Prostate gland (tissue), 2 donors: ENCODE measurements around the gene FBN2. TPM values are rescaled to one million over a fixed set of nuclear protein-coding genes. Genes with fewer than 3 reads are reported as not detected.

ENCODE experiments used
- DNase-seq: peaks from one replicate; pipeline ENCODE4 v3.0.0-alpha.2; 2019; ENCODE audit warnings: low spot score
- H3K27ac ChIP-seq, 2 donors: fragments of 200-600 bp; sonication (generic); 2 replicates each; pipeline ENCODE4 v1.5.1; 2017 to 2019
- H3K27me3 ChIP-seq: fragments of 200-600 bp; sonication (generic); replicated peaks from 2 replicates; pipeline ENCODE4 v1.5.1; 2019; ENCODE audit not compliant: insufficient read depth
- H3K36me3 ChIP-seq, 2 donors: fragments of 200-600 bp; sonication (generic); 1 replicate in 1 of 2; 2 replicates in 1 of 2; pipeline versions ENCODE4 v1.5.1 to v1.8.1; 2017 to 2019
- H3K4me1 ChIP-seq: fragments of 200-600 bp; sonication (generic); replicated peaks from 2 replicates; pipeline ENCODE4 v1.5.1; 2019
- H3K4me3 ChIP-seq, 2 donors: fragments of 200-600 bp; sonication (generic); 2 replicates each; pipeline ENCODE4 v1.5.1; 2017 to 2019
- H3K9me3 ChIP-seq: fragments of 200-600 bp; sonication (generic); 2 replicates; pipeline ENCODE4 v1.5.1; 2017
- POLR2A ChIP-seq: fragments of 450-650 bp; IDR thresholded peaks from one replicate; pipeline ENCODE4 v1.6.1; 2016; ENCODE audit warnings: antibody characterized with exemption, mild to moderate bottlenecking
- POLR2AphosphoS5 ChIP-seq: sonication (generic); formaldehyde crosslinking; IDR thresholded peaks from one replicate; pipeline ENCODE4 v1.6.1; 2017; ENCODE audit warnings: antibody characterized with exemption
- WGBS: methylation state at CpG from one replicate; pipeline ENCODE4 v1.1.5; 2018; 5-methylcytosine and 5-hydroxymethylcytosine counted together
- intact Hi-C: fragments of 100-400 bp; cut with DNase I; formaldehyde crosslinking; loops from one replicate; pipeline ENCODE4 v1.14.2; 2022
- total RNA-seq, 2 donors: library from RNA; depleted of rRNA; stranded (reverse); fragments of >200 nt; gene quantifications; one replicate each; pipeline ENCODE4 v1.1.0, GENCODE V29; 2016
- TF ChIP-seq, protein P1 (sequence below), 4 experiments: fragments of 200-600 bp in 2 of 4; fragments of 450-650 bp in 2 of 4; sonication (generic) in 2 of 4; IDR thresholded peaks; 1 replicate in 3 of 4; 2 replicates in 1 of 4; pipeline ENCODE4 v1.5.1; 2016 to 2019; ENCODE audit warnings: antibody characterized with exemption in 4 of 4, mild to moderate bottlenecking in 2 of 4, moderate library complexity in 2 of 4

Gene FBN2
- total RNA-seq, 2 donors from 2014 or later: 0.82 to 6.6 TPM

DNA sequence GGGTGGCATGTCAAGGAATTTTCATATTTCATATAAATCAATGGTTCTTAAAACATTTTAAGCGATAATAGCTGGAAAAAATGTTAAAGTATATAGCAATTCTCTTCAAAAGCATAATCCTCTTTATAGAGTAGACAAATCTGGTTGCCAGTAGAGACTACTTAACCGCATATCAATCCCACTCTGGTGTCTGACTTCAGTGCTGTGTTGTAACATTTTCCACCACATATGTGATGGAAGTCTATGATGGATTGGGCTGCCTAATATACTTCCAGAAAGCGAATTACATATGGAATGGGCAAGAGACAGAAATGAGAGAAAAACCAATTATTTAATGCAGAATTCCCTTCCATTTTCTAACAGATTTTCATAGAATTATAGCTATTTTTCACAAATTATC lies 54.3 kb downstream of the FBN2 start:
- Histone ChIP-seq H3K27me3 (no peaks in the 10 kb centered on the region), H3K4me3 (no peak overlapping the region), H3K36me3 (no peaks in the 10 kb centered on the region), H3K27ac (no peak overlapping the region), H3K9me3 (no peaks in the 10 kb centered on the region), H3K4me1 (no peaks in the 10 kb centered on the region)
- WGBS: 93% methylated on average over 3 of the region's 3 CpGs
- no peak for DNase-seq
- intact Hi-C loops: no loop called here
- no peak for TF ChIP-seq POLR2AphosphoS5
- no peak for TF ChIP-seq POLR2A
- TF ChIP-seq, protein P1, sequence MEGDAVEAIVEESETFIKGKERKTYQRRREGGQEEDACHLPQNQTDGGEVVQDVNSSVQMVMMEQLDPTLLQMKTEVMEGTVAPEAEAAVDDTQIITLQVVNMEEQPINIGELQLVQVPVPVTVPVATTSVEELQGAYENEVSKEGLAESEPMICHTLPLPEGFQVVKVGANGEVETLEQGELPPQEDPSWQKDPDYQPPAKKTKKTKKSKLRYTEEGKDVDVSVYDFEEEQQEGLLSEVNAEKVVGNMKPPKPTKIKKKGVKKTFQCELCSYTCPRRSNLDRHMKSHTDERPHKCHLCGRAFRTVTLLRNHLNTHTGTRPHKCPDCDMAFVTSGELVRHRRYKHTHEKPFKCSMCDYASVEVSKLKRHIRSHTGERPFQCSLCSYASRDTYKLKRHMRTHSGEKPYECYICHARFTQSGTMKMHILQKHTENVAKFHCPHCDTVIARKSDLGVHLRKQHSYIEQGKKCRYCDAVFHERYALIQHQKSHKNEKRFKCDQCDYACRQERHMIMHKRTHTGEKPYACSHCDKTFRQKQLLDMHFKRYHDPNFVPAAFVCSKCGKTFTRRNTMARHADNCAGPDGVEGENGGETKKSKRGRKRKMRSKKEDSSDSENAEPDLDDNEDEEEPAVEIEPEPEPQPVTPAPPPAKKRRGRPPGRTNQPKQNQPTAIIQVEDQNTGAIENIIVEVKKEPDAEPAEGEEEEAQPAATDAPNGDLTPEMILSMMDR (IDR thresholded peaks at IDR 0.05): no peak

DNA sequence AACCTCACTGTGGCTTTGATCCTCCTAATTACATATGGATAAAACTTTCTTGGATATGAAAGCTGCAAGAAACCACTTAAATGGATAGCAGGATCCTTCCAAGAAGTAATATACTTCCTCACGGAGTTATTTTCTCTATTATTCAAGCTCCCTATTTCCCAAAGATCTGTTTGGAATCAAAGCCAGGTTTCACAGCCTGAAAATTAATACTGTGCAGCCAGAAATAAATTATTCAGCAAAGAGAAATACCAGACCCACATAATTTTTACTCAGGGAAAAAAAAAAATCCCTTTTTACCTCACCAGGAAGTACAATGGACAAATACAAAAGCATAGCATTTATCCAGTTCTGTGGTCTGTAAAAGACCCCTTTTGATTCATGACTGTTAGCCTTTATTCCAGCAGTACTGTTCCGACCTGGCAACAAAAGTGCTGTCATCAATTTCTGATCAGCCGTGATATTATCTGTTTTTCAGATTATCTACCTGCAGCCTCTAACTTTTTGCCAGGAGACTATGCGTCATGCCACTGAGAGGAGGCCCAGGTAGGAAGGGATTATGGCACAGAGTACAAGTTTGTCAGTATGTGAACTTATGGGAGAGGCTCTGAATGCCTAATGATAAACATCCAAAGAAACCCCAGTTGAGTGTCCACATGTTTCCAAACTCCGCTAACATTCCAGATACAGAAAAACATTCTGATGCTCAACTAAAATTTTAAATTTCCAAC lies 57.0 kb downstream of the FBN2 start:
- 81% methylated on average over 5 of the region's 5 CpGs for WGBS
- TF ChIP-seq POLR2AphosphoS5: no peak
- TF ChIP-seq, protein P1 (IDR thresholded peaks at IDR 0.05): no peak
- TF ChIP-seq POLR2A: no peak
- intact Hi-C loops: no loop called here

DNA sequence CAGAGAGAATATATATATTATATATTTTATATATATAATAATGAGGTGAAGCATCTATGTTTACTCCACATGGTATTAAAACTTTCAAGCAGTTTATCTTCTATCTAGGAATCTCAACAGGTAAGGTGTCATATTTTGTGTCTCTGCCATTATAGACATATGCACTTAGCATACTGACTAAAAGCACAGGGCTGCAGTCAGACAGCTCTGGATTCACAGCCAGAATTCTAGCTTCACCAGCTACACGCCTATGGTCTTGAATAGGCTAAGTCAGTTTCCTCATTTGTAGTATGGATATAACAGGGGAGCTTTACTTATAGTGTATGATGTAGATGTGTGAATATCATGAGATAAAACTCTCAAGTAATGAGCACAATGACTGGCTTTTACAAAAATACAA lies 57.9 kb downstream of the FBN2 start:
- intact Hi-C loops: no loop called here
- TF ChIP-seq, protein P1 (IDR thresholded peaks at IDR 0.05): no peak
- TF ChIP-seq POLR2A (no peak), POLR2AphosphoS5 (no peak)
- no peaks in the 10 kb centered on the region for H3K4me1 ChIP-seq
- no peak overlapping the region for H3K27ac ChIP-seq
- H3K27me3 ChIP-seq: no peaks in the 10 kb centered on the region
- WGBS: 87% methylated on average over 1 of the region's 1 CpG
- no peak overlapping the region for H3K4me3 ChIP-seq
- H3K36me3 ChIP-seq: no peaks in the 10 kb centered on the region
- no peaks in the 10 kb centered on the region for H3K9me3 ChIP-seq
- no peak for DNase-seq

More for the DNA sequence above, 57.0 kb downstream of the FBN2 start:
- H3K27ac ChIP-seq: no peak overlapping the region
- H3K36me3 ChIP-seq: no peaks in the 10 kb centered on the region
- no peak for DNase-seq
- H3K4me3 ChIP-seq: no peak overlapping the region
- no peaks in the 10 kb centered on the region for H3K4me1 ChIP-seq
- H3K9me3 ChIP-seq: no peaks in the 10 kb centered on the region
- no peaks in the 10 kb centered on the region for H3K27me3 ChIP-seq

DNA sequence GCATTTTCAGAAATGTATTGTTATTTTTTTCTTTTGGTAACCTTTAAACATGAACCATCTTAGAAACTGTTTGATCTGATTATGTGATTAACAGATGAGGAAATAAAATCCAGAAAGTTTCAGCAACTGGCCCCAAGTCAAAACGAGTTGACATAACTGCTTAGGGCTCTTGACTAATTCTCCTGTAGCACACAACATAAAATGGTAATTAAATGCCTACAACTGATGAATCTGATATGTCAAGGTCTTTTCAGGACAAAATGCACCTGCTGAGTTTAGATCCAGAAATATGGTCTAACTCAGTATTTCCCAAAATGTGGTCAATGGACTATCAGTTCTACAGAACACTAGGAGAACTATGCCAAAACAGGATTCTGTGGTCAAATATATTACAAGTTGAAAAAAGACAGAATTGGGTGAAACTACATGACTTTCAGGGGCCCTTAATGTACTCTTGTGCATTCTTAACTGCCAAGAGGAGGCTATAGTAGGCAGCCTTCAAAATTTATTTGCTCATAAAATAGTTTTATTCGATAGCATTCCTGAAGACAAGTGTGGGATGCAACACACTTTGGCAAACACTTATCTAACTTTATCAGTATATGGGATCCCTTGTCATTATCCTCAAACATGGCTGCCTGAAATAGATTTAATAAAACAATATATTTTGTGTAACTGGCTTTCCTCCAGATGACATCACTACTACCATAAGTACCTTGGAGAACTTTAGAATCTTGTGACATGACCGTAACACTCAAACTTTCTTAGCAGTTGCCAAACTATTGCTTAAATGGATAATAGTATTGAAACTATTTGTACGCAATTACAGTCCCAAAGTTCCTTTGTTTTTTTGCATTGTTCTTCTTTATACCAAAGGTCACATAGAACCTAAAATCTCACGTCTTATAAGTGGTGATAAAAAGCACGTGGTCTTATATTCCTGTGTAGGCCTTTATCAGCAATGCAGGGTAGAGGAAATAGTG lies 59.4 kb downstream of the FBN2 start:
- Histone ChIP-seq H3K4me3 (no peak overlapping the region), H3K4me1 (no peaks in the 10 kb centered on the region), H3K9me3 (no peaks in the 10 kb centered on the region), H3K27ac (no peak overlapping the region), H3K27me3 (no peaks in the 10 kb centered on the region), H3K36me3 (no peaks in the 10 kb centered on the region)
- TF ChIP-seq POLR2A: no peak
- intact Hi-C loops: no loop called here
- no peak for DNase-seq
- 65% methylated on average over 6 of the region's 6 CpGs for whole genome bisulfite sequencing

DNA sequence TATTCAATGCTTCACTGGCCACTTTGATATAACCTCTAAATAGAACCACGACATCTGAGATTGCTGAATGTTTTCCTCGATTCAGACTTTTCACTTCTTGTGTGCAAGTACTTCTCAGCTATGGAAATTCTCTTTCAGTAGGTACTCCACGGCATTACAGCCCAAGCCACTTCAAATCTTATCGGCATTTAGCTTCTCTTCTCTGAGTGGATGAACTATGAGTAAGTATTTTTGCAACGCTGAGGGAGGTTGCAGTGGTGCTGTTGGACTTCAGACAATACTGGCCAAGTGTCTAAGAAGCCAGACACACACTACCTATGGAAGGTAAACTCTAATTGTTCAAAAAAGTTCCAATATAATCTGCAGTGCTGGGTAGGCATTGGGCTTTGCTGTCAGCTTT lies 60.1 kb downstream of the FBN2 start:
- WGBS: 90% methylated on average over 5 of the region's 5 CpGs
- no peaks in the 10 kb centered on the region for H3K9me3 ChIP-seq
- H3K36me3 ChIP-seq: no peaks in the 10 kb centered on the region
- DNase-seq: no peak
- H3K27ac ChIP-seq: no peak overlapping the region
- no peaks in the 10 kb centered on the region for H3K4me1 ChIP-seq
- H3K4me3 ChIP-seq: no peak overlapping the region
- intact Hi-C loops: no loop called here
- no peak for TF ChIP-seq POLR2AphosphoS5
- TF ChIP-seq POLR2A: no peak
- TF ChIP-seq, protein P1 (IDR thresholded peaks at IDR 0.05): no peak
- no peaks in the 10 kb centered on the region for H3K27me3 ChIP-seq
